HepG2 (cell line): ENCODE measurements around the gene FAM118A. TPM values are rescaled to one million over a fixed set of nuclear protein-coding genes. Genes with fewer than 3 reads are reported as not detected.

ENCODE experiments used
- ATF5 ChIP-seq: sonication (generic); formaldehyde crosslinking; IDR thresholded peaks from 2 replicates; pipeline ENCODE4 v1.4.0; 2020; ENCODE audit warnings: mild to moderate bottlenecking, low read depth, missing genetic modification reagents
- DR1 ChIP-seq: sonication (generic); formaldehyde crosslinking; IDR thresholded peaks from 2 replicates; pipeline ENCODE4 v1.8.0; 2021; ENCODE audit warnings: mild to moderate bottlenecking, missing genetic modification reagents, inconsistent platforms
- FOXA3 ChIP-seq: IDR thresholded peaks from 2 replicates; pipeline ENCODE4 v1.6.1; 2016; ENCODE audit warnings: missing genetic modification reagents, missing compliant biosample characterization
- FOXK2 ChIP-seq: fragments of 450-650 bp; IDR thresholded peaks from 2 replicates; pipeline ENCODE4 v1.6.1; 2016
- GABPA ChIP-seq, 2 experiments: IDR thresholded peaks; 2 replicates each; pipeline ENCODE4 v1.6.1; 2011 to 2016; ENCODE audit warnings: low read depth in 2 of 2, low read length in 1 of 2, missing biosample characterization in 1 of 2, missing genetic modification characterization in 1 of 2
- HDAC1 ChIP-seq: sonication (generic); formaldehyde crosslinking; IDR thresholded peaks from 2 replicates; pipeline ENCODE4 v1.5.1; 2020; ENCODE audit warnings: mild to moderate bottlenecking, missing genetic modification reagents
- MED13 ChIP-seq: sonication (generic); formaldehyde crosslinking; IDR thresholded peaks from 2 replicates; pipeline ENCODE4 v1.5.0; 2020; ENCODE audit warnings: missing genetic modification reagents
- NAIF1 ChIP-seq: sonication (generic); formaldehyde crosslinking; IDR thresholded peaks from 2 replicates; pipeline ENCODE4 v1.5.0; 2020; ENCODE audit warnings: mild to moderate bottlenecking, missing genetic modification reagents, borderline replicate concordance
- NFAT5 ChIP-seq: sonication (generic); formaldehyde crosslinking; IDR thresholded peaks from 2 replicates; pipeline ENCODE4 v1.4.0; 2020; ENCODE audit warnings: missing genetic modification reagents
- SP1 ChIP-seq, 2 experiments: fragments of 450-650 bp in 1 of 2; sonication (generic) in 1 of 2; formaldehyde crosslinking in 1 of 2; IDR thresholded peaks; 2 replicates each; pipeline versions ENCODE4 v1.4.0 to v1.6.1; 2016 to 2020; ENCODE audit warnings: missing genetic modification reagents in 1 of 2
- ZNF143 ChIP-seq: sonication (generic); formaldehyde crosslinking; IDR thresholded peaks from 2 replicates; pipeline ENCODE4 v1.4.0; 2020; ENCODE audit warnings: missing genetic modification reagents
- ZNF318 ChIP-seq: sonication (generic); formaldehyde crosslinking; IDR thresholded peaks from 2 replicates; pipeline ENCODE4 v1.4.0; 2020; ENCODE audit warnings: mild to moderate bottlenecking, missing genetic modification reagents
- ZNF543 ChIP-seq: sonication (generic); formaldehyde crosslinking; IDR thresholded peaks from 2 replicates; pipeline ENCODE4 v1.4.0; 2020; ENCODE audit warnings: mild to moderate bottlenecking, missing genetic modification reagents
- polyA plus RNA-seq, 8 experiments: library from polyadenylated mRNA; depleted of rRNA in 3 of 8; stranded (reverse) in 7 of 8; unstranded in 1 of 8; fragments of >200 nt; fragmentation: Illumina TruSeq in 4 of 8; extraction: Trizol in 4 of 8; gene quantifications; 2 replicates each; pipeline versions ENCODE4 v1.2.1 to v1.2.3, GENCODE V29; 2011 to 2016; ENCODE audit warnings: low read depth in 4 of 8, missing spikeins in 1 of 8, mixed read lengths in 1 of 8; ENCODE audit not compliant: insufficient read depth in 1 of 8
- total RNA-seq, 5 experiments: library from RNA; depleted of rRNA; stranded (reverse); fragments of >200 nt; fragmentation: Illumina TruSeq; extraction: Trizol; gene quantifications; 2 replicates each; pipeline ENCODE4 v1.2.3, GENCODE V29; 2016; ENCODE audit warnings: low read depth in 1 of 5
- TF ChIP-seq, protein P1 (sequence below): sonication (generic); formaldehyde crosslinking; IDR thresholded peaks from 2 replicates; pipeline ENCODE4 v1.5.1; 2020; ENCODE audit warnings: missing genetic modification reagents, mild to moderate bottlenecking, borderline replicate concordance

Gene FAM118A
- total and polyA plus RNA-seq, 2 of the 13 experiments (the other 11 are each of a cell fraction or from before 2014, with no cell fraction given): 36.7 to 48.2 TPM

- peak; percentile 40; the same call in 1 of the 2 replicates for TF ChIP-seq ZNF543 (CRISPR knock-in tag)
- no peak for TF ChIP-seq ATF5 (CRISPR knock-in tag)
- no peak for TF ChIP-seq NAIF1
- TF ChIP-seq DR1 (CRISPR knock-in tag): no peak
- peak; percentile 9; the same call in 1 of the 2 replicates for TF ChIP-seq FOXA3 (CRISPR knock-in tag)
- TF ChIP-seq NFAT5: no peak
- TF ChIP-seq HDAC1 (CRISPR knock-in tag): no peak
- TF ChIP-seq SP1 (IDR thresholded peaks at IDR 0.05): no peak
- no peak for TF ChIP-seq SP1 (CRISPR knock-in tag; IDR thresholded peaks at IDR 0.05)
- TF ChIP-seq, protein P1, sequence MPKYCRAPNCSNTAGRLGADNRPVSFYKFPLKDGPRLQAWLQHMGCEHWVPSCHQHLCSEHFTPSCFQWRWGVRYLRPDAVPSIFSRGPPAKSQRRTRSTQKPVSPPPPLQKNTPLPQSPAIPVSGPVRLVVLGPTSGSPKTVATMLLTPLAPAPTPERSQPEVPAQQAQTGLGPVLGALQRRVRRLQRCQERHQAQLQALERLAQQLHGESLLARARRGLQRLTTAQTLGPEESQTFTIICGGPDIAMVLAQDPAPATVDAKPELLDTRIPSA (CRISPR knock-in tag): no peak
- no peak for TF ChIP-seq MED13 (CRISPR knock-in tag)
- TF ChIP-seq ZNF318 (CRISPR knock-in tag): no peak
- TF ChIP-seq GABPA (IDR thresholded peaks at IDR 0.05; ENCODE audit: low read depth, low read length): no peak
- no peak for TF ChIP-seq GABPA (CRISPR knock-in tag; IDR thresholded peaks at IDR 0.05; ENCODE audit: low read depth)
- no peak for TF ChIP-seq FOXK2
- peak; percentile 63; the same call in 1 of the 2 replicates for TF ChIP-seq ZNF143 (CRISPR knock-in tag)
Observed at GRCh38 chr22:45286854-45287551, 22.7 kb upstream of the FAM118A start (continued).
